Gastroesophageal sphincter (tissue), 4 donors: ENCODE results near the gene TBL1XR1. TPM values are rescaled to one million over a fixed set of nuclear protein-coding genes. Genes with fewer than 3 reads are reported as not detected.
"Not testable (repeated sequence)": the region's sequence is repeated elsewhere in the genome, so short reads cannot be mapped to it uniquely, and the experiment has no call there.

ENCODE experiments used
- ATAC-seq: fragments of 150-250 bp; one replicate; pipeline ENCODE4 v1.9.1; 2016; ENCODE audit warnings: mild to moderate bottlenecking, moderate library complexity
- H3K27ac ChIP-seq, 4 donors: fragments of 200-600 bp; sonication (generic) in 3 of 4; 1 replicate in 3 of 4; 2 replicates in 1 of 4; pipeline ENCODE4 v1.5.1; 2016 to 2019
- H3K27me3 ChIP-seq: fragments of 200-600 bp; sonication (generic); one replicate; pipeline ENCODE4 v1.5.1; 2019
- H3K36me3 ChIP-seq, 2 donors: fragments of 200-600 bp; sonication (generic); one replicate each; pipeline ENCODE4 v1.5.1; 2019; ENCODE audit warnings: control low read depth in 1 of 2
- H3K4me1 ChIP-seq, 3 donors: fragments of 200-600 bp; sonication (generic); 1 replicate in 2 of 3; 2 replicates in 1 of 3; pipeline ENCODE4 v1.5.1; 2016 to 2019; ENCODE audit warnings: control low read depth in 2 of 3
- H3K4me3 ChIP-seq, 2 donors: fragments of 200-600 bp; sonication (generic); one replicate each; pipeline ENCODE4 v1.5.1; 2019; ENCODE audit warnings: mild to moderate bottlenecking in 1 of 2, moderate library complexity in 1 of 2
- H3K9me3 ChIP-seq, 3 donors: fragments of 200-600 bp; sonication (generic); one replicate each; pipeline ENCODE4 v1.5.1; 2017 to 2019; ENCODE audit warnings: control low read depth in 2 of 3
- EP300 ChIP-seq: sonication (generic); formaldehyde crosslinking; IDR thresholded peaks from one replicate; pipeline ENCODE4 v1.6.1; 2017; ENCODE audit warnings: antibody characterized with exemption, mild to moderate bottlenecking
- POLR2A ChIP-seq, 2 donors: fragments of 450-650 bp; IDR thresholded peaks; one replicate each; pipeline ENCODE4 v1.6.1; 2017; ENCODE audit warnings: antibody characterized with exemption in 2 of 2, mild to moderate bottlenecking in 2 of 2, moderate library complexity in 1 of 2
- POLR2AphosphoS5 ChIP-seq: sonication (generic); formaldehyde crosslinking; IDR thresholded peaks from one replicate; pipeline ENCODE4 v1.6.1; 2017; ENCODE audit warnings: antibody characterized with exemption
- WGBS, 2 donors: methylation state at CpG; one replicate each; pipeline ENCODE4 v1.1.5; 2018; ENCODE audit warnings: low coverage in 1 of 2; 5-methylcytosine and 5-hydroxymethylcytosine counted together
- total RNA-seq, 4 donors: library from RNA; depleted of rRNA; stranded (reverse); fragments of >200 nt; gene quantifications; one replicate each; pipeline ENCODE4 v1.1.0, GENCODE V29; 2016
- TF ChIP-seq, protein P1 (sequence below), 4 experiments: fragments of 200-600 bp in 2 of 4; fragments of 450-650 bp in 2 of 4; sonication (generic) in 1 of 4; IDR thresholded peaks; one replicate each; pipeline ENCODE4 v1.5.1; 2017 to 2019; ENCODE audit warnings: antibody characterized with exemption in 4 of 4, mild to moderate bottlenecking in 2 of 4, moderate library complexity in 2 of 4

TBL1XR1 gene
- total RNA-seq, 4 donors from 2014 or later = 91.1 to 126 (median 97.4) TPM

DNA sequence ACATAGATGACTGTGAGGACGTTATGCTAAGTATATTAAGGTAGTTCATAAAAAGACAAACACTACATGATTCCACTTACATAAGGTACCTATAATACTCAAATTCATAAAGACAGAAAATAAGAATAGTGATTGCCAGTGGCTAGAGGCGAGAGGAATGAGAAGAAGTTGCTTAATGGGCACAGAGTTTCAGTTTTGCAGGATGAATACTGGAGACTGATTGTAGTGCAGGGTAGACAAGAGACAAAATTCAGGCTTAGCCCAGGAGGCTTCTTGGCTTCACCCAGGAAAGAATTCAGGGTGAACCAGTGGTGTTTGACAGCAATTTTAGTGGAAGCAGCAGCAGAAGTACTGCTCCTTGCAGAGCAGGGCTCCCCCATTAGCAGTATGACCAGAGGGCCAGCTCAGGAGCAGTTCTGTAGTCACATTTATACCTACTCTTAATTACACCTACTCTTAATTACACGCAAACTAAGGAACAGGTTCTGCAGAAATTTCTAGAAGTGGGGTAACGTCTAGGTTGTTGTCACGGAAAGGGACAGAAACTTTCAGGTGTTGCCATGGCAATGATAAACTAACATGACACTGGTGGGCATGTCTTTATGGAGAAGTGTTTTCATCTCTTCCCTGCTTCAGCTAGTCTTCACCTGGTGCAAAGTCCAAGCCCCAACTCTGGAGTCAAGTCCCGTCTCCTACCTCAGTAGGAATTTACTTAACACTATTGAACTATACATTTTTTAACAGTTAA is 55.2 kb downstream of the TBL1XR1 start:
- no peaks in the 10 kb centered on the region for H3K9me3 ChIP-seq
- no peaks in the 10 kb centered on the region for H3K27me3 ChIP-seq
- no peak overlapping the region for H3K27ac ChIP-seq
- ATAC-seq = no peak
- no peak overlapping the region for H3K4me3 ChIP-seq
- TF ChIP-seq POLR2AphosphoS5 (no peak), POLR2A (IDR thresholded peaks at IDR 0.05) (no peak), EP300 (no peak)
- TF ChIP-seq, protein P1, sequence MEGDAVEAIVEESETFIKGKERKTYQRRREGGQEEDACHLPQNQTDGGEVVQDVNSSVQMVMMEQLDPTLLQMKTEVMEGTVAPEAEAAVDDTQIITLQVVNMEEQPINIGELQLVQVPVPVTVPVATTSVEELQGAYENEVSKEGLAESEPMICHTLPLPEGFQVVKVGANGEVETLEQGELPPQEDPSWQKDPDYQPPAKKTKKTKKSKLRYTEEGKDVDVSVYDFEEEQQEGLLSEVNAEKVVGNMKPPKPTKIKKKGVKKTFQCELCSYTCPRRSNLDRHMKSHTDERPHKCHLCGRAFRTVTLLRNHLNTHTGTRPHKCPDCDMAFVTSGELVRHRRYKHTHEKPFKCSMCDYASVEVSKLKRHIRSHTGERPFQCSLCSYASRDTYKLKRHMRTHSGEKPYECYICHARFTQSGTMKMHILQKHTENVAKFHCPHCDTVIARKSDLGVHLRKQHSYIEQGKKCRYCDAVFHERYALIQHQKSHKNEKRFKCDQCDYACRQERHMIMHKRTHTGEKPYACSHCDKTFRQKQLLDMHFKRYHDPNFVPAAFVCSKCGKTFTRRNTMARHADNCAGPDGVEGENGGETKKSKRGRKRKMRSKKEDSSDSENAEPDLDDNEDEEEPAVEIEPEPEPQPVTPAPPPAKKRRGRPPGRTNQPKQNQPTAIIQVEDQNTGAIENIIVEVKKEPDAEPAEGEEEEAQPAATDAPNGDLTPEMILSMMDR (IDR thresholded peaks at IDR 0.05) = no peak
- H3K36me3 ChIP-seq = no peaks in the 10 kb centered on the region
- WGBS, 2 donors = 69 to 72% methylated on average over 5 to 6 of the region's 6 CpGs
- peaks cover 5 to 59% (median 13%) of the 10 kb centered on the region in 3 donors for H3K4me1 ChIP-seq

GRCh38 chr3:177141471-177141870 is 55.8 kb downstream of the TBL1XR1 start:
- no peak for TF ChIP-seq POLR2A (IDR thresholded peaks at IDR 0.05)
- TF ChIP-seq EP300 = no peak
- TF ChIP-seq, protein P1 (IDR thresholded peaks at IDR 0.05) = no peak
- no peak for TF ChIP-seq POLR2AphosphoS5
- Histone ChIP-seq H3K27me3 (no peaks in the 10 kb centered on the region), H3K4me3 (no peak overlapping the region), H3K9me3 (no peaks in the 10 kb centered on the region), H3K4me1 (peaks cover 5 to 56% (median 13%) of the 10 kb centered on the region in 3 donors), H3K27ac (no peak overlapping the region), H3K36me3 (no peaks in the 10 kb centered on the region)
- no peak for ATAC-seq
- 67 to 71% methylated on average over 5 to 6 of the region's 6 CpGs for WGBS, 2 donors

GRCh38 chr3:177139220-177139619 is 58.1 kb downstream of the TBL1XR1 start:
- peaks cover 0 to 41% (median 6%) of the 10 kb centered on the region in 3 donors for H3K4me1 ChIP-seq
- not testable (repeated sequence) for H3K4me3 ChIP-seq, H3K36me3 ChIP-seq, H3K27me3 ChIP-seq, ATAC-seq, H3K9me3 ChIP-seq, H3K27ac ChIP-seq
- WGBS, 2 donors = 86 to 90% methylated on average over 4 to 10 of the region's 10 CpGs

GRCh38 chr3:177137774-177138705 is 59.2 kb downstream of the TBL1XR1 start:
- no peak for ATAC-seq
- H3K4me3 ChIP-seq = no peak overlapping the region
- 53 to 80% methylated on average over 2 to 6 of the region's 7 CpGs for WGBS, 2 donors
- H3K27ac ChIP-seq = no peak overlapping the region
- H3K27me3 ChIP-seq = no peaks in the 10 kb centered on the region
- no peaks in the 10 kb centered on the region for H3K36me3 ChIP-seq
- H3K4me1 ChIP-seq = peaks cover 0 to 51% (median 6%) of the 10 kb centered on the region in 3 donors
- TF ChIP-seq, protein P1 (IDR thresholded peaks at IDR 0.05) = no peak
- TF ChIP-seq POLR2A (IDR thresholded peaks at IDR 0.05) = no peak
- no peak for TF ChIP-seq POLR2AphosphoS5
- no peak for TF ChIP-seq EP300
- no peaks in the 10 kb centered on the region for H3K9me3 ChIP-seq

- Histone ChIP-seq H3K4me3 (no peak overlapping the region), H3K4me1 (peaks cover 0 to 52% (median 6%) of the 10 kb centered on the region in 3 donors), H3K27ac (no peak overlapping the region), H3K36me3 (no peaks in the 10 kb centered on the region), H3K9me3 (no peaks in the 10 kb centered on the region), H3K27me3 (no peaks in the 10 kb centered on the region)
- ATAC-seq = no peak
- TF ChIP-seq POLR2AphosphoS5 = no peak
- 74 to 89% methylated on average over 6 of the region's 6 CpGs for WGBS, 2 donors
Observed at GRCh38 chr3:177136741-177137140, 60.5 kb downstream of the TBL1XR1 start.
